Measurements from ENCODE around the gene PTER. TPM values are rescaled to one million over a fixed set of nuclear protein-coding genes. Genes with fewer than 3 reads are reported as not detected.

Gene PTER
- total and polyA plus RNA-seq, 10 of the 15 experiments (the other 5 are each of a cell fraction or from before 2014, with no cell fraction given), result 16.0 to 31.2 (median 23.1) TPM

DNA sequence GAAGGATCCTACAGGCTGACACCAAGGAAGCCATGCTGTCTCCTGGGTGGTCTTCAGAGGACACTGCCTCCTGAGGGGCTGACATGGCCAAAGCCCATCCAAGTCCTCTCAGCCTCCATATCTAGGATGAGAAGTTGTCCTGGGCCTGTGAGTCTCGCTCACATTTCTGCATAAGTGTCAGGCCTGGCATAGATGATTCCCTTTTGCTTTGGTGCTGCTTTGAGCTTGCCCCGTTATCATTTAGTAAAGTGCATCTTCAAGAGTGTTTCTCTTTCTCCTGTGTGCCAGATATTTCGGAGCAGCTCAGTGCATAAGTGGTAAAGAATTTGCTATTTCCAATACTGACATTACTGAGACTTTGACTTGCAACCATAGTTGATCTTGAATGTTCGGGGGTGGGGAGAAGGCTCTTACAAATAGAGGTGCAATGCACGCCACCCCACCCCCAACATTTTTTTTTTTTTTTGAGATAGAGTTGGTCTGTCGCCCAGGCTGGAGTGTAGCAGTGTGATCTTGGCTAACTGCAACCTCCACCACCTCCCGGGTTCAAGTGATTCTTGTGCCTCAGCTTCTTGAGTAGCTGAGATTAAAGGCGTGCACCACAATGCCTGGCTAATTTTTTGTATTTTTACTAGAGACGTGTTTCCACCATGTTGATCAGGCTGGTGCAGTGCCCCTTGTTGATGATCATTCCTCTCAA lies 9.1 kb downstream of the PTER start:
- Histone ChIP-seq H3K4me3 (no peak overlapping the region), H4K20me1 (ENCODE audit: control insufficient read depth, insufficient read depth) (no peaks in the 10 kb centered on the region; the same call in 1 of the 2 replicates), H3K9ac (ENCODE audit: control insufficient read depth, insufficient read depth, low read length) (no peak overlapping the region), H3K27ac (ENCODE audit: control insufficient read depth, insufficient read depth) (no peak overlapping the region), H3K4me2 (ENCODE audit: control insufficient read depth, insufficient read depth) (no peak overlapping the region), H3K4me1 (ENCODE audit: control insufficient read depth, insufficient read depth, low read length) (peaks cover 7% of the 10 kb centered on the region), H3K36me3 (ENCODE audit: control insufficient read depth in 2 of 2, insufficient read depth in 2 of 2, low read length in 1 of 2) (peaks cover 0 to 2% of the 10 kb centered on the region in 2 experiments; a peak in 3 of 4 replicates), H3K79me2 (ENCODE audit: control insufficient read depth, insufficient read depth, low read length) (peaks cover 13% of the 10 kb centered on the region), H2AFZ (ENCODE audit: control insufficient read depth, low read depth, low read length) (no peak overlapping the region), H3K9me3 (replicated peaks; ENCODE audit: control insufficient read depth, insufficient read depth, low read length) (no peaks in the 10 kb centered on the region), H3K27me3 (replicated peaks in 1 of 2; ENCODE audit: control insufficient read depth in 2 of 2, insufficient read depth in 2 of 2, low read length in 1 of 2) (no peaks in the 10 kb centered on the region)
- intact Hi-C loops (cut with micrococcal nuclease; ENCODE audit: unreplicated experiment), result no loop called here
- DNase-seq (ENCODE audit: low read depth, low spot score) (no peak), FAIRE-seq (no peak), ATAC-seq (no peak)
- ChIA-PET CTCF (interaction anchor here (0.7 to 0.9 kb wide), 2 partner anchors 8 to 724 kb away, joined by 3 to 4 read pairs; no protein-coding TSS in a partner anchor), POLR2A (interaction anchor here (0.7 kb wide), 1 partner anchor 75 kb away, joined by 4 read pairs; no protein-coding TSS in a partner anchor), RAD21 (ENCODE audit: unreplicated experiment) (no interaction called here), SMC1A (ENCODE audit: uncharacterized antibody, unreplicated experiment) (no interaction called here)
- in situ Hi-C loops (cut with MboI), result loop anchor here (25.0 kb wide), 1 partner anchor 1284 kb away; the partner anchor contains the start of gene NMT2
- 97% methylated on average over 9 of the region's 9 CpGs for WGBS (ENCODE audit: insufficient coverage, insufficient replicate concordance, low lambda C conversion rate, missing lambda C conversion rate)
- BruUV-seq (replicated peaks), result no TSS peak
- TF ChIP-seq TBL1XR1 (IDR thresholded peaks at IDR 0.05; ENCODE audit: low read depth, low read length), result no peak
- TF ChIP-seq USF1 (IDR thresholded peaks at IDR 0.05; ENCODE audit: borderline replicate concordance, extremely low read length, insufficient read depth, low read depth, low read length), result no peak
- TF ChIP-seq ZZZ3 (IDR thresholded peaks at IDR 0.05; ENCODE audit: control insufficient read depth, insufficient read length, low read depth), result no peak
- TF ChIP-seq WRNIP1 (IDR thresholded peaks at IDR 0.05; ENCODE audit: borderline replicate concordance, low read depth, low read length), result no peak
- TF ChIP-seq, protein P1, sequence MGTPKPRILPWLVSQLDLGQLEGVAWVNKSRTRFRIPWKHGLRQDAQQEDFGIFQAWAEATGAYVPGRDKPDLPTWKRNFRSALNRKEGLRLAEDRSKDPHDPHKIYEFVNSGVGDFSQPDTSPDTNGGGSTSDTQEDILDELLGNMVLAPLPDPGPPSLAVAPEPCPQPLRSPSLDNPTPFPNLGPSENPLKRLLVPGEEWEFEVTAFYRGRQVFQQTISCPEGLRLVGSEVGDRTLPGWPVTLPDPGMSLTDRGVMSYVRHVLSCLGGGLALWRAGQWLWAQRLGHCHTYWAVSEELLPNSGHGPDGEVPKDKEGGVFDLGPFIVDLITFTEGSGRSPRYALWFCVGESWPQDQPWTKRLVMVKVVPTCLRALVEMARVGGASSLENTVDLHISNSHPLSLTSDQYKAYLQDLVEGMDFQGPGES (IDR thresholded peaks at IDR 0.05), result no peak
- no peak for TF ChIP-seq RBBP5 (conservative IDR thresholded peaks at IDR 0.05)
- no peak for TF ChIP-seq RB1 (IDR thresholded peaks at IDR 0.05; ENCODE audit: borderline replicate concordance)
- no peak for TF ChIP-seq RAD51 (IDR thresholded peaks at IDR 0.05)
- TF ChIP-seq BHLHE40 (IDR thresholded peaks at IDR 0.05; ENCODE audit: borderline replicate concordance in 1 of 2, low read depth in 2 of 2, low read length in 1 of 2), result no peak
- TF ChIP-seq MLLT1 (IDR thresholded peaks at IDR 0.05), result no peak
- TF ChIP-seq NR2C1 (IDR thresholded peaks at IDR 0.05), result no peak
- TF ChIP-seq EED (IDR thresholded peaks at IDR 0.05; ENCODE audit: low read depth), result no peak
- TF ChIP-seq MYC (IDR thresholded peaks at IDR 0.05; ENCODE audit: insufficient read depth, insufficient read length, insufficient replicate concordance, low read length, severe bottlenecking), result no peak
- TF ChIP-seq FOXM1 (IDR thresholded peaks at IDR 0.05; ENCODE audit: low read depth, low read length), result no peak
- TF ChIP-seq TAF1 (IDR thresholded peaks at IDR 0.05; ENCODE audit: borderline replicate concordance, low read depth, low read length), result no peak
- TF ChIP-seq RELA (IDR thresholded peaks at IDR 0.05; ENCODE audit: borderline replicate concordance, partially characterized antibody), result no peak
- TF ChIP-seq JUND (IDR thresholded peaks at IDR 0.05; ENCODE audit: low read depth, low read length), result no peak
